OCI-LY1 (cell line): Measurements from ENCODE around the gene MMAB.

Experiments used
- H2AFZ ChIP-seq: fragments of 200-600 bp; sonication (generic), shearing (Covaris generic); 2 replicates; pipeline ENCODE4 v1.6.0; 2014; ENCODE audit warnings: antibody characterized with exemption, mild to moderate bottlenecking, low read length
- H3F3A ChIP-seq: fragments of 200-600 bp; sonication (generic), shearing (Covaris generic); 2 replicates; pipeline ENCODE4 v1.6.0; 2014; ENCODE audit warnings: mild to moderate bottlenecking, antibody characterized with exemption, low read length, moderate library complexity; ENCODE audit not compliant: insufficient read depth
- H3K27ac ChIP-seq: fragments of 200-600 bp; sonication (generic); 2 replicates; pipeline ENCODE4 v1.5.1; 2014; ENCODE audit warnings: low read length, mixed run types, mild to moderate bottlenecking, low read depth; ENCODE audit not compliant: poor library complexity, severe bottlenecking
- H3K27me3 ChIP-seq: fragments of 200-600 bp; sonication (generic); 2 replicates; pipeline ENCODE4 v1.6.0; 2014; ENCODE audit warnings: antibody characterized with exemption, mild to moderate bottlenecking, low read length, moderate library complexity; ENCODE audit not compliant: insufficient read depth
- H3K36me3 ChIP-seq: fragments of 200-600 bp; sonication (generic); 2 replicates; pipeline ENCODE4 v1.6.1; 2014; ENCODE audit warnings: mild to moderate bottlenecking, antibody characterized with exemption, low read length, moderate library complexity, mixed read lengths; ENCODE audit not compliant: insufficient read depth
- H3K4me1 ChIP-seq: fragments of 200-600 bp; sonication (generic); 2 replicates; pipeline ENCODE4 v1.5.1; 2014; ENCODE audit warnings: mild to moderate bottlenecking, low read length, moderate library complexity; ENCODE audit not compliant: insufficient read depth, severe bottlenecking
- H3K4me2 ChIP-seq: fragments of 200-600 bp; sonication (generic), shearing (Covaris generic); 2 replicates; pipeline ENCODE4 v1.6.1; 2014; ENCODE audit warnings: low read length
- H3K4me3 ChIP-seq: fragments of 200-600 bp; sonication (generic); 2 replicates; pipeline ENCODE4 v1.5.1; 2014; ENCODE audit warnings: low read length, low read depth, mild to moderate bottlenecking, mixed read lengths; ENCODE audit not compliant: poor library complexity, severe bottlenecking
- H3K79me2 ChIP-seq: fragments of 200-600 bp; shearing (Covaris generic); 2 replicates; pipeline ENCODE4 v1.6.1; 2016; ENCODE audit warnings: mixed run types, low read length, mixed read lengths; ENCODE audit not compliant: insufficient read depth
- H3K9ac ChIP-seq: fragments of 200-600 bp; sonication (generic), shearing (Covaris generic); 2 replicates; pipeline ENCODE4 v1.6.1; 2014; ENCODE audit warnings: mild to moderate bottlenecking, low read length, mixed read lengths
- H3K9me2 ChIP-seq: fragments of 200-600 bp; sonication (generic), shearing (Covaris generic); 2 replicates; pipeline ENCODE4 v1.6.1; 2014; ENCODE audit warnings: low read depth, mild to moderate bottlenecking, low read length, mixed read lengths
- H3K9me3 ChIP-seq: fragments of 200-600 bp; shearing (Covaris generic); 2 replicates; pipeline ENCODE4 v1.6.1; 2014; ENCODE audit warnings: low read length, mixed read lengths
- H4K20me1 ChIP-seq: fragments of 200-600 bp; sonication (generic), shearing (Covaris generic); 2 replicates; pipeline ENCODE4 v1.6.0; 2016; ENCODE audit warnings: mild to moderate bottlenecking, low read length; ENCODE audit not compliant: insufficient read depth
- EZH2 ChIP-seq: fragments of 200-600 bp; sonication (generic), shearing (Covaris generic); IDR thresholded peaks from 2 replicates; pipeline ENCODE4 v1.8.0; 2017; ENCODE audit warnings: borderline replicate concordance, mixed run types, mild to moderate bottlenecking, antibody characterized with exemption, low read length, moderate library complexity, mixed read lengths
- TF ChIP-seq, protein P1 (sequence below): fragments of 200-600 bp; sonication (generic), shearing (Covaris generic); IDR thresholded peaks from 2 replicates; pipeline ENCODE4 v1.5.1; 2017; ENCODE audit warnings: mild to moderate bottlenecking, antibody characterized with exemption, low read length, moderate library complexity, mixed read lengths

The MMAB gene

DNA sequence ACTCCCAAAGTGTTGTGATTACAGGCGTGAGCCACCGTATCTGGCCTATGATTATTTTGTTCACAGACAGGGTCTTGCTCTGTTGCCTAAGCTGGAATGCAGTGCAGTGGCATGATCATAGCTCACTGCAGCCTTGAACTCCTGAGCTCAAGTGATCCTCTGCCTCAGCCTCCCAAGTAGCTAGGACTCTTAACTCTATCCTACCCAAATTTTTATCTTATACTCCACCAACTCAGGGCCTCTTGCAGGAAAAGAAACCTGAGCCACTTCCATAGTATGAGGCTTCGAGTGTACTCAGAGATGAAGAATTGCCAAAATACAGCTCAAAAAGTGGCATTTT, 828 bp downstream of the MMAB start:
- H2AFZ ChIP-seq, result no peak overlapping the region
- H3K4me1 ChIP-seq, result peaks cover 19% of the 10 kb centered on the region
- H3K27me3 ChIP-seq, result no peaks in the 10 kb centered on the region
- H3K9ac ChIP-seq, result peak overlapping the region; percentile 77
- no peaks in the 10 kb centered on the region for H3K9me2 ChIP-seq
- H4K20me1 ChIP-seq, result no peaks in the 10 kb centered on the region
- no peaks in the 10 kb centered on the region for H3F3A ChIP-seq
- no peaks in the 10 kb centered on the region for H3K9me3 ChIP-seq
- H3K27ac ChIP-seq, result peak overlapping the region; percentile 64
- H3K4me3 ChIP-seq, result peak overlapping the region; percentile 77
- TF ChIP-seq EZH2, result no peak
- TF ChIP-seq, protein P1, sequence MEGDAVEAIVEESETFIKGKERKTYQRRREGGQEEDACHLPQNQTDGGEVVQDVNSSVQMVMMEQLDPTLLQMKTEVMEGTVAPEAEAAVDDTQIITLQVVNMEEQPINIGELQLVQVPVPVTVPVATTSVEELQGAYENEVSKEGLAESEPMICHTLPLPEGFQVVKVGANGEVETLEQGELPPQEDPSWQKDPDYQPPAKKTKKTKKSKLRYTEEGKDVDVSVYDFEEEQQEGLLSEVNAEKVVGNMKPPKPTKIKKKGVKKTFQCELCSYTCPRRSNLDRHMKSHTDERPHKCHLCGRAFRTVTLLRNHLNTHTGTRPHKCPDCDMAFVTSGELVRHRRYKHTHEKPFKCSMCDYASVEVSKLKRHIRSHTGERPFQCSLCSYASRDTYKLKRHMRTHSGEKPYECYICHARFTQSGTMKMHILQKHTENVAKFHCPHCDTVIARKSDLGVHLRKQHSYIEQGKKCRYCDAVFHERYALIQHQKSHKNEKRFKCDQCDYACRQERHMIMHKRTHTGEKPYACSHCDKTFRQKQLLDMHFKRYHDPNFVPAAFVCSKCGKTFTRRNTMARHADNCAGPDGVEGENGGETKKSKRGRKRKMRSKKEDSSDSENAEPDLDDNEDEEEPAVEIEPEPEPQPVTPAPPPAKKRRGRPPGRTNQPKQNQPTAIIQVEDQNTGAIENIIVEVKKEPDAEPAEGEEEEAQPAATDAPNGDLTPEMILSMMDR, result no peak
- peak overlapping the region; percentile 75 for H3K4me2 ChIP-seq
- peaks cover 21% of the 10 kb centered on the region for H3K36me3 ChIP-seq
- no peaks in the 10 kb centered on the region for H3K79me2 ChIP-seq

DNA sequence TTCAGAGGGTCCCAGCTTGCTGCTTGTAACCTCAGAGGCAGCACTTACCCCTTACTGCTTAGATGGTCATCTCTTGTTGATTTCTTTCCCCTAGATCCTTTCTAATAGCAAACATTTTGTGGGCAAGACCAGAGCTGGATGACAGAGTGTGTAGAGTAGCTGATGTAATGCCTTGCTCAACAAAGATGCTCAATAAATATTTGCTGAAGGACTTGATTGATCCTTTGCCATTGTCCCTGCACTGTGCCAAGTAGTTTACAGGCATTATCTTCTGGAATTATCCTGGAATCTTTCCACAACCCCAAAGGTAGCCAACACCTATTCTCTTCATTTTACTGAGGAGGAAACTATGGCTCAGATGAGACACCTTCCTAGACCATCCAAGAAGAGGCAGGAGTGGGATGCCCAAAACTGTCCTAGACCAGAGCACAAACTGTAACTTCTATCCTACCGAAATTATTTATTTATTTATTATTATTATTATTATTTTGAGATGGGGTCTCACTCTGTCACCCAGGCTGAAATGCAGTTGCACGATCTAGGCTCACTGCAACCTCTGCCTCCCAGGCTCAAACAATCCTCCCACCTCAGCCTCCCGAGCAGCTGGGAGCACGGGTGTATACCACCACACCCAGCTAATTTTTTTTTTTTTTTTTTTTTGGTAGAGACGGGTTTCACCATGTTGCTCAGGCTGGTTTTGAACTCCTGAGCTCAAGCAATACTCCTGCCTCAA, 1.4 kb downstream of the MMAB start:
- H2AFZ ChIP-seq, result no peak overlapping the region
- peak overlapping the region; percentile 77 for H3K4me3 ChIP-seq
- H4K20me1 ChIP-seq, result no peaks in the 10 kb centered on the region
- H3K4me2 ChIP-seq, result peak overlapping the region; percentile 75; the same call in 1 of the 2 replicates
- H3F3A ChIP-seq, result no peaks in the 10 kb centered on the region
- H3K9me2 ChIP-seq, result no peaks in the 10 kb centered on the region
- H3K9ac ChIP-seq, result no peak overlapping the region
- no peaks in the 10 kb centered on the region for H3K9me3 ChIP-seq
- TF ChIP-seq, protein P1, result no peak
- TF ChIP-seq EZH2, result no peak
- no peaks in the 10 kb centered on the region for H3K79me2 ChIP-seq
- H3K27ac ChIP-seq, result peak overlapping the region; percentile 64
- H3K27me3 ChIP-seq, result no peaks in the 10 kb centered on the region
- H3K36me3 ChIP-seq, result peaks cover 15% of the 10 kb centered on the region
- peaks cover 19% of the 10 kb centered on the region for H3K4me1 ChIP-seq

DNA sequence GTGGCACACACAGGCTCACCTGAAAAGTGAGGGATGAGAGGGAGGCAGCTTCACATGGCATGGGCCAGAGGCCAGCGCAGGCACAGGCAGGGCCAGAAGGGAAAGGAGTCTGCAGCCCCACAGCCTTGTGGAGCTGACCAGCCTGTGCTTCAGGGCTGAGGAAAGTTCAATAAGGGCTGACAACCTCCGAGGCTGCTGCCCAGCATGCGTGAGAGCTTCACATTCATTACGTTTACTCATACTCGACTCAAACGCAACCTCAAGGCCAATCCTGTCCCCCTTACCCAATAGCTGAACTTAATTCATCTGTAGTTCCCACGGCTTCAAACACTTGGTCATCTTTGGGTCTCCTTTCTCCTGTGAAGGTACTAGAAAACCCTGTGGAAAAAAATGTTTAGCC, 4.8 kb downstream of the MMAB start:
- H3K79me2 ChIP-seq, result no peaks in the 10 kb centered on the region
- H3K9ac ChIP-seq, result no peak overlapping the region
- H3K4me3 ChIP-seq, result no peak overlapping the region
- H3K4me1 ChIP-seq, result peaks cover 6% of the 10 kb centered on the region
- H2AFZ ChIP-seq, result no peak overlapping the region
- H3K9me2 ChIP-seq, result no peaks in the 10 kb centered on the region
- H4K20me1 ChIP-seq, result no peaks in the 10 kb centered on the region
- TF ChIP-seq, protein P1, result no peak
- TF ChIP-seq EZH2, result no peak
- peaks cover 21% of the 10 kb centered on the region for H3K36me3 ChIP-seq
- no peaks in the 10 kb centered on the region for H3K9me3 ChIP-seq
- no peak overlapping the region for H3K27ac ChIP-seq
- H3K27me3 ChIP-seq, result no peaks in the 10 kb centered on the region
- H3K4me2 ChIP-seq, result no peak overlapping the region
- H3F3A ChIP-seq, result no peaks in the 10 kb centered on the region
